Activated T-cell treated with anti-CD3 and anti-CD28 coated beads for 1 hour (primary cell): ENCODE measurements around the gene MEPE.

Source experiments
- DNase-seq: peaks from one replicate; pipeline ENCODE4 v3.0.0-alpha.2; 2020; ENCODE audit warnings: low read depth

The MEPE gene

DNA sequence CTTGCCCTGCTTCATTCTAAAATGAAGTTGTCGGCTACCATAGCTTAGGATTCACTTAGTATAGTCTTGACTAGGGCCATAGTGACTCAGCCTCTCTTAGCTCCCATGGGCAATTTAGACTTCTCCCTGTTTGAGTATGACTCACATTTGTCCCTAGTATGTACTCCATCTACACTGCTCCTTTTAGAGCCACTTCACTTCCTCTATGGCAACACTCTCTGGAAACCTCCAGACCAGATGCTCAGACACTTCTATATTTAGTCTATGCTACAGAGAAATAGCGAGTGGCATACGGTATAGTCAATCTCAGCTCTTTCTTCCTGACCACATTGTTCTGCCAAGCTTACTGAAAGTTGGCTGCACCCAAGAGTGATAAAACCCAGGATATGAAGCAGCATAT, 11.2 kb downstream of the MEPE start:
- DNase-seq, result no peak

DNA sequence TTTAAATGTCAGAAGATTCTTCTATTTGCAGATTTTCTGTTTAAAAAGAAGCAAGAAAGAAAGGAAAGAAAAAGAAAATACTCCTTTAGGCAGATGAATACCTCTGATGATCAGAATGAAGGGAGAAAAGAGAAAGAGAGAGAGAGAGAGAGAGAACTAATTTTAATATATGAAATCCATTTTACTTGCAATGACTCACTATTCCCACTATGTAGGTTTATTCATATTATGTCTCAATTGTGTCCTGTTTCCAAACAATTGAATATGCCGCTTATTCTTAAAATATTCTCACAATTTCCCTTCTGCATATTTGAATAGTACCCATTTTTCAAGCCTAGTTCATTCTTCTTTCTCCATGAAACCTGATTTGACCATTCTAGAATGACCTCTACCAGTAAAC, 11.7 kb downstream of the MEPE start:
- no peak for DNase-seq

DNA sequence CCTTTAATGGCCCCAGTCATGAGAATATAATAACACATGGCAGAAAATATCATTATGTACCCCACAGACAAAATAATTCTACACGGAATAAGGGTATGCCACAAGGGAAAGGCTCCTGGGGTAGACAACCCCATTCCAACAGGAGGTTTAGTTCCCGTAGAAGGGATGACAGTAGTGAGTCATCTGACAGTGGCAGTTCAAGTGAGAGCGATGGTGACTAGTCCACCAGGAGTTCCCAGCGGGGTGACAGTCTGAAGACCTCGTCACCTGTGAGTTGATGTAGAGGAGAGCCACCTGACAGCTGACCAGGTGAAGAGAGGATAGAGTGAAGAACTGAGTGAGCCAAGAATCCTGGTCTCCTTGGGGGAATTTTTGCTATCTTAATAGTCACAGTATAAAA, 13.5 kb downstream of the MEPE start:
- no peak for DNase-seq

DNA sequence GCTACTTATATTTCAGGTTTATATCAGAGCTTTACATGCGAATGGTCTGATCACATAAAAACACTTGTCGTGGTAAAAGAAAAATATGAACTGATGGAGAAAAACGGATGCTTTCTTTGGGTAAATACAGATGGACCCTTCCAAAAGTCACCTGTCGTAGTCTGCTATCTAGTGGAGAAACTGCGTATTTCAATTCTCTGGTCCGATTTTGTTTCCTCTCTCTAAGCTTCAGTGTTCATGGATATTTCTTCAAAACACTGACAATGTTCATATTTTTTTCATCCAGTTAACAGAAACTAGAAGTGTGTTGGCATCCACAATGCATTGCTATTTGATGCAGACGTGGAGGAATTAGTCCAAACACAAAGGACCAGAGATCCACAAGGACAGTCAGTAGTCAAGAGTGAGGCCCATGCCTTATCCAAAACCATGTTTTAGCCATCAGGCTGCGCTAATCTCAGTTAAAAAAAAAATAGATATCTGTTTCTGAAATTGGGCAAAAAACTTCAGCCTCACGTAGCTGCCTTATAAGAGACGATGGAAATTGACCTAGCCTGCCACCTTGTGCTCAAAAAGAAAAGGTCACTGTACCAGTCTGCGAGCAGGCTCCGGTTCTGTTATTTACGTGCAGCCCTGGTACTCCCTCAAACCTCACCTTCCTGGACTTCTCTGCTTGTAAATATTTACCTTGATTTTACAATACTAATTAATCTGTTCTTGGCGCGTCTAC, 16.0 kb downstream of the MEPE start:
- no peak for DNase-seq

DNA sequence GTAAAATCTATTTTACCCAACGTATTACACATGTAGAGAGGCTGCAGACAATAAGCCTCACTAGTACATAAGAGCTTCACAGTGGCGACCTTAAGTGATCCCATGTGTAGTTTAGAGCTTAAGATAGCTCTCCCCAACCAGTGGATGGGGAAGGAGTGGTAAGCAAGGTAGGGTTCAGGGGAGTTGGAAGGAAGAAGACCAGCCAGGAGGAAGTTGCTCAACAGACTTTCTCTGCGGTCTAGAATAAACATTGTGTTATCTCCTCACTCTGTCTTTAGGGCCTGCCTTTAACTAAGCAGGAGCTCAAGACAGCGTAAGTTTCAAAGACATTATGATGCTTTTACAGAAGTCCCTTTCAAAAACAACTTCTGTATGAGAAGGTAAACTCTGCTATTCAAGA, 16.8 kb downstream of the MEPE start:
- no peak for DNase-seq

DNA sequence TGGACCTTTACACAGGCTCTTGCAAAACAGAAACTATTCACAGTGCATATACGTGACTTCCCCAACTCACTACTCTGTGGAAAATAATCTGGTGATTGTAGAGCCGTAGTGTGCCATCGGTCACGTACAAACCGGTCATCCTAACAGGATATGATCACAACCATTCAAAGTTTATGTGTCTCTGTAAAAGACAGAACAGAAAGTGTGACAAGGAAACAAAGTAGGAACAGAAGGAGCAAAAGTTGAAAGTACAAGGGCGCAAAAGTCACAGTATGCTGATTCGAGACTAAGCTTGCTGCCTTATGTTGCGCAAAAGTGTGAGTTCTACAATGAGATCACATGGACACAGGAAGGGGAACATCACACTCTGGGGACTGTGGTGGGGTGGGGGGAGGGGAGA, 18.6 kb downstream of the MEPE start:
- DNase-seq, result no peak

DNA sequence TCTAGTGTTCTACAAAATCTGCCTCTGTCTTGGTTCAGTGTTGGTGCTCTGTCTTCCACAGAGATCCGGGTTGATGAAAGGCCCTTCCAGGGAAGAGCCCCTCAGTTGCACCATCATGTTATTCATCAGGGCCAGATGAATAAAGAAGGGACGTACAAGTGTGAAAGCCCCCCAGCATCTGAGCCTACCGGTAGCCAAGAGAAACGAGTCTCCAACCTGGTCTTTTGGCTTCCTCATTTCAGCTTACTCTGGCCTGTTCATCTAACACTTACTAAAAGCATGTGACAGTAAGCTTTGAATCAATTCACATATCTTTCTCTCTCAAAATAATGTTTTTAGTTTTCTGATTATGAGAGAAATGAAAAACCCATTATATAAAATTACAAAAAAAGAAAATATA, 19.2 kb downstream of the MEPE start:
- DNase-seq, result no peak

DNA sequence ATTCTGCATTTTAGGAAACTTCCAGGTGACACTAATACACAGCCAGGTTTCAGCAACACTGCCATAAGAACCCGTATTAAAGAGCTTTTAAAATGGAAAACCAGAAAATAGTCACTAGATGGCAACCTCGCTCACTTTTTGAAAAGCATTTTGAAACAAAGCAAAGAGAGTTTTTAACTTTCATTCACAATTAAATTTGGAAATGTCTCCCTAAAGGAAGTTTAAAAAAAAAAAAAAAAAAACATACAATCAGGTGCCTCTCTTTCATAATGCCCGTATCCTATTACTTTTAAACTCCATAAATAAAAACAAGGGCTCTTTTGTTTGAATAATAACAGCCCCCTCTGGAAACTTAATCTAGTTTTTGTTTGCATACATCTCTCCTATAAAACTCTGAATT, 20.3 kb downstream of the MEPE start:
- DNase-seq, result no peak

DNA sequence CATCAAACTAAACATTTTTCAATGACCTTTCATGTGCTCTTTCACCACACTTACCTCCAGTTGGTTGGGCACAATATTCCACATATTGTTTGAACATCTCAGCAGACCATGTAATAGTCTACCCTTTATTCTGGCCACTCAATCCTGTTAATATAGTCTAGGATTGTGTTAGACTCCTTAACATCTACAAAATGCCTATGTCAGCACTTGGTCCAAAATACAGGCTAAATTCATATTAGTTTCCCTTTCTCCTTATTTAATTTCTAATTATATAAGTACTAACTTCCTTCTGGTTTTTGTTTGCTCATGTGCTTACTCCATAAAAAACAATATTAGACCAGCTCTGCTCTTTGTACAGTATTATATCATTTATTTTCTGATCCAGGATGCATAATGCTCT, 21.1 kb downstream of the MEPE start:
- no peak for DNase-seq

DNA sequence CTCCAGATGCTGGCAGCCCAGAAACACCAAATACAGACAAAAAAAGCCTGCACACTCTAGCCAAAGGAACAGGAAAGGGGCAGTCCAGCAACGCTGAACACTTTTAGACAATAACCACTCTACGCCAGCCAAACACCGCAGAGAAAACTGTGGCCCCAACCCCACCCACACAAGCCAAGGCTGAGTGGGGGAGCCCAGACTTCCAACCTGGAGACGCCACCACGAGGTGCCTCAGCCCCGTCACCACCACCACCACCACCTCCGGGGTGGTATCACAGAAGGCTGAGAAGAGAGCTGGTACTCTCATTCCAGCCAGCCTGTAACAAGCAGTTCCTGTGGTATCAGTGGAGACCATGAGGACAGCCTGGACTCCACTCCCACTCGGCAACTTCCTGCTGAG, 22.8 kb downstream of the MEPE start:
- no peak for DNase-seq

DNA sequence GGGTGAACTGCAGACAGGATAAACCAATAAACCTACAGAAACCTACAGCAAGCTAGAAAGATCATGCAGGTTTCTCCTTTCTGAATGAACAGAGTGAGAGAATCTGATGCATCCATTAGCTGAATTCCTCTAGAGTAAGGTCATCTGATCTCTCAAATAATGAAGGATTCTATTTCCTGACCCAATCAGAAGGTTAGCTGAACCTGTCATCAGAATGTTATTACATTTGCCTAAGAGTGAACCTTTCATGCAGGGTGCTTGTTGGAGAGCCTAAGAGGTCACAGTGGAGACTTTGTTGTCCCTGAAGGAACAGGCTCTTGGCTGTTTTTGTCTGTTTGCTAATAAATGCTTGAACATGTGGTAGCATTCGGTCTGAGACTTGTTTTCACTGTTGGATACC, 24.0 kb downstream of the MEPE start:
- no peak for DNase-seq

DNA sequence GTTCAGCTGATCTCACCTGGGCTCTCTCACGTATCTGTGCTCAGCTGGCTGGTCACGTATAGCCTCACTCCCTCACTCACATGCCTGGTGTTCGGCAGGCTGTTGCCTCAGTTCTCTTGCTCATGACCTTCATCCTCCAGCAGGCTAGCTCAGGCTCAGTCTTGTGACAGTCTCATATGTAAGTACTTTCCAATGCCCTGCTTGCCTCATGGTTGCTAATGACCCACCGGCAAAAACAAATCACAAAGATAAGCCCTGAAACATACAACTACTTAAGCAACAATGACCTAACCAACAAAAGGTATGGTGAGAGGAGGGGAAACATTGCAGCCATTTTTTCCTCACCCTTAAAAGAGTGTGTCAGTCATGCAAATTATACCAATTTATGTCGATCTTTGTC, 25.0 kb downstream of the MEPE start:
- DNase-seq, result no peak

DNA sequence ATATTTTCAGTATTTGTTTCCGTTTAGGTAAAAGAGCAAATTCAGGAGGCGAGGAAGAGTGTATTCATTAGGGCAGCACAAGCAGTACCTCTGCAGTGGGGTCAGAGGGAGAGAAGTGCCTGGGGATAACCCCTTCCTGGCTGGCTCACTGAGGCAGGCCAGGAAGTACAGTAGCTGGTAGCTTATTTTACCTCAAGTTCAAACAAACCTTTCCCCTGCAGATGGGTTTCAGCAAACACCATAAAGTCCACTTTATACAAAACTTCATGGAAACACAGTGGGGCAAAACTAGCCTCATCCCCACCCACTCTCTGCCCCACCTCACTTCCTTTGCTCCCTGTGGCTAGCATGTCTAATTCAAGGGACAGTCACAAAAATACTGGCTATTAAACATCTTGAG, 29.5 kb downstream of the MEPE start:
- DNase-seq, result no peak

DNA sequence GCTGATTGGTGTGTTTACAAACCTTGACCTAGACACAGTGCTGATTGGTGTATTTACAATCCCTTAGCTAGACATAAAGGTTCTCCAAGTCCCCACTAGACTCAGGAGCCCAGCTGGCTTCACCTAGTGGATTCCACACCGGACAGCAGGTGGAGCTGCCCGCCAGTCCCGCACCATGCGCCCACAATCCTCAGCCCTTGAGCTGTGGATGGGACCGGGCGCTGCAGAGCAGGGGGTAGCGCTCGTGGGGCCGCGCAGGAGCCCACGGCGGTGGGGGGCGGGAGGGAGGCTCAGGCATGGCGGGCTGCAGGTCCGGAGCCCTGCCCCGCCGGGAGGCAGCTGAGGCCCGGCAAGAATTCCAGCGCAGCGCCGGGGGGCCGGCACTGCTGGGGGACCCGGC, 30.7 kb downstream of the MEPE start:
- no peak for DNase-seq

DNA sequence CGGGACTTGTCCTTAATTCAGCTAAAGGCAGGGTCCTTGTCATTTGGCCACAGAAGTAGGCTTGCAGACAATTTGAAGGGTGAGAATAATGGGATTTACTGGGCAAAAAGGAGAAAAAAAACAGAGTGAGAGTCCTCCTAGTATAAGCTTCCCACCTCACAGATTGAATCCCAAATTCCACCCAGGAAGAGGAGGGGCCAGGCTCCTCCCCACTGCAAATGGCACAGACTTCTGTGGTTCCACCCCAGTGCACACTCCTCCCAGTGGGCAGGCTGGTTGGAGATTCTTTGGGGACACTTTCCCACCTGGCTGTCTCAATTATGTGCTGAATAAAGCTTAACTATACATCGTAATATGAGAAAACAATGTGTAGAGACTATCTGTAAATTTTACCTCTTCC, 31.6 kb downstream of the MEPE start:
- no peak for DNase-seq

DNA sequence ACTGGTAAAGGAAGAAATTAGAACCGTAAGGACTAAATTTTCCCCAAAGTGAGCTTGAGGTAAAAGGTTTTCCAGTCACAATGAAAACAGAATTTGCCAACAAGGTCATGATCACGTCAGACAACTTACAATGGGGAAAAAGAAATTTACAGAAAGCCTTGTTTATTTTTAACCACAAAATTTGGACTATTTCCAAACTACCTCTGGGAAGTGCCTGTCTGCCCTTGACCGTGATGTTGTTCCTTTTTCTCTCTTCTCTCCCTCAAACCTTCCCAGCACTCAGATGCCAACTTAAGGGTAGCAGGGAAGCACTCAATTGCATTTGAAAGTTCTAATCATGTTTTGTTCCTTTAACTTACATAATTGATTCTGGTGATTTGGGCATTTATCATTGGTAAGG, 32.5 kb downstream of the MEPE start:
- no peak for DNase-seq

DNA sequence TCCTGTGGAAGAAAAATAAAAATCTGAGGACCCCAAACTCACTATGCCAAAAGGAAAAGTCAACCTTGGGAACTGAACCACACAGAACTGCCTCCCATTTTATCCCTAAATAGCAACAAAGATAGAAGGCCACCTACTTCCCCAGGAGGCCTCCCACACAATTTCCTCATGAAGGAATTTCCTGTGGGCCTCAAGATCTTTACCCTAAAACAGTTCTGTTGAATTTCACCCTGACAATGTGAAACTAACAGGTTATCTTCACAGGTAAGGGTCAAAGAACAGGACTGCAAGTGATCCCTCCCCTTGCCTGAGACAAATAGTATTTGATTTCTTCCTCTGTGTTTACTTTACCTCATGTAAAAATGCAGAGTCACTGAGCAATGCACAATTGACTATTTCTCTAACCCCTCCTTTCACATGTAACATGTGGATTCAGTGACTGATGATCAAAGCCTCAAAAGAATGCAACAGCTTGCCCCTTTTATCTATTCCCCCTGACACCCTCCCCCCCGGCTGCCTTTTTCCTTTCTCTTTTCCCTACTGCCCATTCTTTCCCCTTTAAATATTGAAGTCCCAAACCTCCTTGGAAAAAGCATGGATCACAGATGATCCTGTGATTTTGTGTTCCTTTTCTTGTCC, 33.3 kb downstream of the MEPE start:
- DNase-seq, result no peak

DNA sequence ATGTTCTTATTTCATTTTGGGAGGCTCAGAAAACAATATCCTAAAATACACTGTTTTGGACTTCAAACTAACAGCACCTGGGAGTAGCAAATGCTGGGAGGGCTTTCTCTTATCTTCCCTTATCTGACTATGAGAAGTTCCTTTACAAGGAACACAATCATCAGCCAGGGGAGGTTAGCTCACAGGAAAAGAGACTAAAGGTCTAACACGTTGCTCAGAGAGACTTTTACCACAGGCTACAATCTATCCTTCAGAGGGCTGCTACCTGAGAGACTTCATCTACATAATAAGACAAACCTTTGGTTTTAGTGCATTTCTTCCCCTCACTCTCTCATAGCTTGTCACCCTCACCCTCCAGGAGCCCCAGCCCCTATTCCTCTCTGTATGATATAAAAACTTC, 35.8 kb downstream of the MEPE start:
- no peak for DNase-seq

DNA sequence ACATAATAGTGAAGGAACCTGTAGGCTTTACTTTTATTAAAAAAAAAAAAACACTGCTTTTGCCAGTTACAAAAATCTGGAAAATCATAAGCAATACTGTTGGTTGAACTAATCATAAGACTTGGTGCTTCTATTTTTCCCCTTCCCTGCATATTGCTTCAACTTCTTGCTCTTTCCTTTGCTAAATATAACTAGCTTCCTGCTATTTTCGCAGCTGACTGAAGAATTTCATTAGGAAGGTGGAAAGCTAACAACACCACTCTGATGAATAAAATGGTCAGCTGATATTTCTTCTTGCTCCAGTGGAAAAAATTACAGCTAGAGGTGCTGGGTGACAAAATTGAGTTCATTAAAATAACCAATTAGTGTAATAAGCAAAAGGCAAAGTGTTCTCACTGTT, 39.3 kb downstream of the MEPE start:
- no peak for DNase-seq

DNA sequence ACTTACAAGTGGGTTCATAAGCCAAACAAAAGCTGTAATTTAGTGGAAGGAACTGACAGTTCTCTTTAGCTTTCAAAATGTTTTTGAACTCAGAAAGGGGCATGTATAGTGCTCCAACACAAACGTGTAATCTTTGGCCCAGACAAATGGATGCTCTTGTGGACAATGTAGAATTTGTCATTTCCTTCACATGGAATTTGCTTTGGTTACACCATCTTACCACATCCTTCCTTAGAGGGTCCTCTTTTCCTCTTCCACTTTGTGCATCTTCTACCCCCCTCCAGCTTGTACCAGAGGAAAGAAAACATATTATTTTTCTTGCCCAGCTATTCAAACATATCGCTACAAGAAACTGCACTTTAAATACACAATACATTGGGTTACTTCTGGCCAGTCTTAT, 42.4 kb downstream of the MEPE start:
- no peak for DNase-seq

DNA sequence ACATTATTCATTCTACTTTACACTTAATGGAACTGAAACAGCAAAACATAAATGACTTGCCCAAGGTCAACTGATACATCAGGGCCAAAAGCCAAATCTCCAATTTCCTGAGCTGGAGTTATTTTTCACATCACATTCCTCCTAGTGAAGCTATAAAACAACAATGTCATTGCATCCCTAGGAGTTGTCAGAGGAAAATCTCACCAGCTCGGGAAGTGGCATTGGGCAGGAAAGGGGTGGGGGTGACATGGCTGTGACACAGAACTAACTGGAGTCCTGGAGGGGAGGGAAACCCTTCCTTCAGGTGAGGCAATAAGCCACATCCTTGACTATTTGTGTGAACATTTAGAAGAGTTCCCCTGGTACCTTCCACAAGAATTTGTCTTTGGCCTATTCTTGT, 47.3 kb downstream of the MEPE start:
- DNase-seq, result no peak

DNA sequence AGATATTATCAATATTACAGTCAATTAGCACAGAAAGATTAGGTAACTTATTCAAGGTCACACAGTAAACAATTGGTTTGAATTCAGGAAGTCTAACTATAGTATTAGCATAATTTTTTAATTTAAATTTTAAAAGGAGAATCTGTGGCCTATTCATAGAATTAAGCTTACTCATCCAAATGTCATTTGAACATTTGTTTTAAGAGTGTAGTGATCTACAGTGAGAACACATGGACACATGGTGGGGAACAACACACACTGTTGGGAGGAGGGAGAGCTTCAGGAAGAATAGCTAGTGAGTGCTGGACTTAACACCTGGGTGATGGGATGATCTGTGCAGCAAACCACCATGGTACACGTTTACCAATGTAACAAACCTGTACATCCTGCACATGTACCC, 48.3 kb downstream of the MEPE start:
- no peak for DNase-seq

DNA sequence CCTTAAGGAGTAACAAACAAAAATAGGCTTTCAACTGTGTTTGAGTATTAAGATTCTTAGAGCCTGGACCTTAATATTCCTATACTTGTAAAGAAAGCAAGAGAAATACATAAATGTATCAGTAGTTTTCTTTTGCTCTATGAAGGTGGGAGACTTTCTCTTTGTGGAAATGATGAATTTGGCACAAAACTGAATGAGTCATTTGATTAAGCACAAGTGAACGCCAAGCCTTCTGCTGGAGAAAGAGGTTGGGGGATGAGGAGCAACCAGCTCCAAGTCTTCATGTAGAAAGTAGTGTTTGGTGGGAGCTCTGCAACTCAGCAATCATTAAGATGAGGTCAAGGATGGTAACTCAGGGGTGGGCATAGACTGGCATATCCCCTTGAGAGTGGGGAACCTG, 49.6 kb downstream of the MEPE start:
- no peak for DNase-seq

DNA sequence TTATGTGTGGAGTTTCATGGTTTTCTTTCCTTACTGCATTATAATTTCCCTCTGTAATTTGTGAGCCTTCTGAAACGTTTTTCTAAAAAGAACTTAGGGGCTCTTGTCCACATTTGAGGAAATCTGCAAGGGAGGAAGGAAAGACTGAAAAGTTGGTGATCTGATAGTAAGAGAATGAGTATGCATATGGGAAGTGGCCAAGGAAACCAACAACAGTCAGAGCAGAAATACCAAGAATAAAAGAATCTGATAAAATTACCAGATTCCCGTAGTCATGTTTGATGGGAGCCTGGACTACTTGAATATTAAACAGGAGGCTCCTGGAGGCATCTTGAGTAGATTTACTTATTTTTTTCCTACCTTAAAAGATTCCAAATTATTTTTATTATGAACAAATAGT, 50.1 kb downstream of the MEPE start:
- no peak for DNase-seq
